Hepatocyte (in vitro differentiated cells): ENCODE measurements around the gene SLC9A1. TPM values are rescaled to one million over a fixed set of nuclear protein-coding genes. Genes with fewer than 3 reads are reported as not detected.

ENCODE experiments used
- DNase-seq: peaks from one replicate; pipeline ENCODE4 v3.0.0-alpha.2; 2016; ENCODE audit warnings: low spot score
- H2AFZ ChIP-seq: fragments of 200-600 bp; sonication (generic); 2 replicates; pipeline ENCODE4 v1.6.0; 2016; ENCODE audit warnings: antibody characterized with exemption, mild to moderate bottlenecking
- H3K27ac ChIP-seq: fragments of 200-600 bp; sonication (generic); 2 replicates; pipeline ENCODE4 v1.5.1; 2016; ENCODE audit warnings: mild to moderate bottlenecking
- H3K27me3 ChIP-seq: fragments of 200-600 bp; sonication (generic); 2 replicates; pipeline ENCODE4 v1.6.1; 2016
- H3K36me3 ChIP-seq: fragments of 200-600 bp; sonication (generic); replicated peaks from 2 replicates; pipeline ENCODE4 v1.5.1; 2016; ENCODE audit warnings: low read depth; ENCODE audit not compliant: insufficient read depth
- H3K4me1 ChIP-seq: fragments of 200-600 bp; sonication (generic); 2 replicates; pipeline ENCODE4 v1.5.1; 2016; ENCODE audit warnings: mild to moderate bottlenecking, moderate library complexity; ENCODE audit not compliant: insufficient read depth
- H3K4me2 ChIP-seq: fragments of 200-600 bp; sonication (generic); 2 replicates; pipeline ENCODE4 v1.6.0; 2016
- H3K4me3 ChIP-seq: fragments of 200-600 bp; sonication (generic); 2 replicates; pipeline ENCODE4 v1.5.1; 2016; ENCODE audit warnings: mild to moderate bottlenecking
- H3K79me2 ChIP-seq: fragments of 200-600 bp; sonication (generic); 2 replicates; pipeline ENCODE4 v1.6.0; 2017; ENCODE audit warnings: mild to moderate bottlenecking
- H3K9me2 ChIP-seq: fragments of 200-600 bp; sonication (generic); replicated peaks from 2 replicates; pipeline ENCODE4 v1.6.0; 2017; ENCODE audit warnings: mild to moderate bottlenecking; ENCODE audit not compliant: insufficient read depth
- H3K9me3 ChIP-seq: fragments of 200-600 bp; sonication (generic); 2 replicates; pipeline ENCODE4 v1.5.1; 2016; ENCODE audit warnings: low read depth, mild to moderate bottlenecking
- H4K20me1 ChIP-seq: fragments of 200-600 bp; sonication (generic); 2 replicates; pipeline ENCODE4 v1.6.0; 2016; ENCODE audit warnings: mild to moderate bottlenecking; ENCODE audit not compliant: insufficient read depth, poor library complexity, severe bottlenecking
- EZH2 ChIP-seq: fragments of 200-600 bp; sonication (generic); IDR thresholded peaks from 2 replicates; pipeline ENCODE4 v1.6.1; 2016; ENCODE audit warnings: antibody characterized with exemption, mild to moderate bottlenecking, borderline replicate concordance
- EZH2phosphoT487 ChIP-seq: fragments of 200-600 bp; sonication (generic); IDR thresholded peaks from one replicate; pipeline ENCODE4 v1.6.1; 2018; ENCODE audit warnings: antibody characterized with exemption, mild to moderate bottlenecking, low read depth, moderate library complexity; ENCODE audit not compliant: unreplicated experiment, severe bottlenecking
- WGBS: methylation state at CpG from one replicate; pipeline ENCODE4 v1.1.6; 2016; ENCODE audit warnings: low lambda C conversion rate; ENCODE audit errors: missing lambda C conversion rate; 5-methylcytosine and 5-hydroxymethylcytosine counted together
- polyA plus RNA-seq: library from polyadenylated mRNA; unstranded; fragments of >200 nt; fragmentation: Nextera tagmentation; extraction: Ambion mirVana; gene quantifications from 2 replicates; pipeline ENCODE4 v1.2.1, GENCODE V29; 2016
- total RNA-seq: library from RNA; depleted of rRNA; stranded (reverse); fragments of >200 nt; gene quantifications from 2 replicates; pipeline ENCODE4 v1.2.3, GENCODE V29; 2014
- TF ChIP-seq, protein P1 (sequence below): fragments of 200-600 bp; sonication (generic); IDR thresholded peaks from 2 replicates; pipeline ENCODE4 v1.5.1; 2016; ENCODE audit warnings: antibody characterized with exemption, mild to moderate bottlenecking; ENCODE audit not compliant: poor library complexity

SLC9A1 gene
- total and polyA plus RNA-seq, 2 experiments from 2014 or later, result 13.3 to 31.3 TPM

DNA sequence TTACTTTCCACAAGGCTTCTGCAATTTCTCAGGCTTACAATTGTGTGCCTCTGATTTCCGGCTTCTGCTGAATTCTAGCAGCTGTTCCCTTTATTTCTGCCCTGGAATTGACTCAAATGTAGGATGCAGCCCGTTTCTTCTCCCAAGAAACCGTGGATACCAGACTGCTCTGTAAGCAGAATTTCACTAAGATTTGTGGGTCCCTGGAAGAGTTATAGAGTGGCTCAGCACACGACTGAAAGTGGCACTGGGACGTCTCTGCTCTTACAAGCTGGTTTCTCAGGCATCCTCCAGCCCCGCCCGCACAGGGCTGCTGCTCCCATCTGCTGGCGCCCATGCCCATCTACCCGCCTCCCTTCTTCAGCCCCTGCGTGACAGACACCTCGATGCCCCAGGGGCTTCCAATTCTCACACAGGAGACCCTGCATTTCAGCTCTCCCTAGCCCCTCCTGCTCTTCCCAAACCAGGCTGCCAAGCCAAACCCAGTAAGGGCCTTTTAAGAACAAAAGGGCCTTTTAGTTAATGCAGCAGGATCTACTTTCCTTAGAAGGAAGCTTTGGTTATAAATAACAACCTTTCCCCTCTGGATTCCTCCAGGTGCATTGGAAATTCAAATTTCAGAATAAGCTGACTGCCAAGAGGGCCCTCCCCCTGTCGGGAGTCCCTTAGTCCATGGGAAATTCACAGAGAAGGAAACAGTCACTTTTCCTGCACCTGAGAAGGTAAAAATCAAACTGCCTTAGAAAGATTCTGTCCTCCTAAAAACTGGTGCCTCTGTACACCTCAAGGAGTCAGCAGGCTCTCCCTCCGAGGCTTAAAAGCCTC is 96.9 kb downstream of the SLC9A1 start:
- H3K9me2 ChIP-seq, result no peaks in the 10 kb centered on the region
- H3K4me1 ChIP-seq, result peaks cover 8% of the 10 kb centered on the region
- DNase-seq, result no peak
- no peak overlapping the region for H3K4me3 ChIP-seq
- no peaks in the 10 kb centered on the region for H3K9me3 ChIP-seq
- TF ChIP-seq EZH2phosphoT487 (no peak), EZH2 (no peak)
- TF ChIP-seq, protein P1, sequence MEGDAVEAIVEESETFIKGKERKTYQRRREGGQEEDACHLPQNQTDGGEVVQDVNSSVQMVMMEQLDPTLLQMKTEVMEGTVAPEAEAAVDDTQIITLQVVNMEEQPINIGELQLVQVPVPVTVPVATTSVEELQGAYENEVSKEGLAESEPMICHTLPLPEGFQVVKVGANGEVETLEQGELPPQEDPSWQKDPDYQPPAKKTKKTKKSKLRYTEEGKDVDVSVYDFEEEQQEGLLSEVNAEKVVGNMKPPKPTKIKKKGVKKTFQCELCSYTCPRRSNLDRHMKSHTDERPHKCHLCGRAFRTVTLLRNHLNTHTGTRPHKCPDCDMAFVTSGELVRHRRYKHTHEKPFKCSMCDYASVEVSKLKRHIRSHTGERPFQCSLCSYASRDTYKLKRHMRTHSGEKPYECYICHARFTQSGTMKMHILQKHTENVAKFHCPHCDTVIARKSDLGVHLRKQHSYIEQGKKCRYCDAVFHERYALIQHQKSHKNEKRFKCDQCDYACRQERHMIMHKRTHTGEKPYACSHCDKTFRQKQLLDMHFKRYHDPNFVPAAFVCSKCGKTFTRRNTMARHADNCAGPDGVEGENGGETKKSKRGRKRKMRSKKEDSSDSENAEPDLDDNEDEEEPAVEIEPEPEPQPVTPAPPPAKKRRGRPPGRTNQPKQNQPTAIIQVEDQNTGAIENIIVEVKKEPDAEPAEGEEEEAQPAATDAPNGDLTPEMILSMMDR, result no peak
- no peaks in the 10 kb centered on the region for H3K79me2 ChIP-seq
- H3K27me3 ChIP-seq, result no peaks in the 10 kb centered on the region
- no peak overlapping the region for H2AFZ ChIP-seq
- H3K27ac ChIP-seq, result peak overlapping the region; percentile 50
- no peaks in the 10 kb centered on the region for H4K20me1 ChIP-seq
- no peak overlapping the region for H3K4me2 ChIP-seq
- WGBS, result 58% methylated on average over 13 of the region's 13 CpGs
- no peaks in the 10 kb centered on the region for H3K36me3 ChIP-seq

DNA sequence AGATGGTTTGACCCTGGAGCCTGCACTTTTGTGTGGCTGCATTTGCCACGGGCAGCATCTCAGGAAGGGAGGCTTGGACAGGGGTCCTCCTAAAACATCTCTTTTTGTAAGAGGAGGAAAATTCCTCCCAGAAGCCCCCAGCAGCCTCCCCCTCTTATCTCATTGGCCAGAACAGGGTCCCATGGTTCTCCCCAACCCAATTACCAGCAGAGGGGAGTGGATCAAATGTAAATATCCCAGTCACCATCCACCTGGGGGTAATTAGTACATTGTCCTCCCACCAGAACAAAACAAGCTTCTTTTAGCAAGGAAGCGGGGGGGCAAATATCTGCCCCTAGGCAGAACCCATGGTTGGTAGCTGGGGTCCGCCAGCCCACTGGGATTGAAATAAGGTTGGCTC is 97.5 kb downstream of the SLC9A1 start:
- H3K79me2 ChIP-seq, result no peaks in the 10 kb centered on the region
- no peaks in the 10 kb centered on the region for H3K9me2 ChIP-seq
- no peak overlapping the region for H3K4me2 ChIP-seq
- H3K4me3 ChIP-seq, result no peak overlapping the region
- no peaks in the 10 kb centered on the region for H3K36me3 ChIP-seq
- 59% methylated on average over 3 of the region's 3 CpGs for WGBS
- H3K27ac ChIP-seq, result peak overlapping the region; percentile 50
- H3K9me3 ChIP-seq, result no peaks in the 10 kb centered on the region
- peaks cover 8% of the 10 kb centered on the region for H3K4me1 ChIP-seq
- DNase-seq, result no peak
- no peak overlapping the region for H2AFZ ChIP-seq
- no peaks in the 10 kb centered on the region for H4K20me1 ChIP-seq
- H3K27me3 ChIP-seq, result no peaks in the 10 kb centered on the region
- TF ChIP-seq, protein P1, result no peak
- TF ChIP-seq EZH2 (no peak), EZH2phosphoT487 (no peak)

DNA sequence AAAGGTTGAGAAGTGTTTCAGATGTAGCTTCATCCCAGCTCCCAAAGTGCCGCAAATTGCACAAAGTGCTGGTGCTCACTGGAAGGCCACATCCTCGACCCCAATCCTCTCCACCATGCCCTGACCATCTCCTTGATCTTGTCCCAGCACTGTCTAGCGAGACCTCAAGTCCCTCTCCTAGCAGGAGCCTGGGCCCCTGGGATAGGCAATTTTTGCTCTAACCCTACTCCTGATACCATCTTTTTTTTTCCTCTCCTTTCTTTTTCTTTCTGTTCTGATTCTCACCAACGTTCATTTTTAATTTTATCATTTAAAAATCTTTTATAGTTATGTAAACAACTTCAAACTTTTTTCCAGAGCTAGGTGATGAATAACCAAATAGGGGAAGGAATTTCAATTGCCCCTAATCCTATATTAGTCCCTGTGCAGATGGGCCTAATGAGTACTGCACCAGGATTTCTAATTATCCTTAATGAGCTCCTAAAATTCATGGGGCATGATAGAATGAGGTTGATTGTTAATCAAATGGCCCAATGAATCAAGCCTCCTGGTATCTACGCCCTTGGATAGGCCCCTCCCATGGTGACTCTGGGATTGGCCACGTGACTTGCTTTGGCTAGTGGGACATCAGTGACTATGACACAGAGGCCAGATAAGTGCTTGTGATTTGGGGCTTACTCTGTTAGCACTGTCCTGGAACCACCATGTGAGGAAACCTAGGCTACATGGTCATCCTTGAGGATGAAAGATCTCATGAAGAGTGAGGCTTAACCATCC is 100.8 kb downstream of the SLC9A1 start:
- Histone ChIP-seq H3K9me3 (no peaks in the 10 kb centered on the region), H4K20me1 (no peaks in the 10 kb centered on the region), H3K4me1 (peaks cover 8% of the 10 kb centered on the region), H2AFZ (no peak overlapping the region), H3K27ac (no peak overlapping the region), H3K4me2 (no peak overlapping the region), H3K9me2 (no peaks in the 10 kb centered on the region), H3K36me3 (no peaks in the 10 kb centered on the region), H3K27me3 (no peaks in the 10 kb centered on the region), H3K4me3 (no peak overlapping the region), H3K79me2 (no peaks in the 10 kb centered on the region)
- 90% methylated on average over 6 of the region's 6 CpGs for WGBS
- TF ChIP-seq EZH2 (no peak), EZH2phosphoT487 (no peak)
- TF ChIP-seq, protein P1, result no peak
- no peak for DNase-seq
